ENCODE results near the gene EFTUD2. TPM values are rescaled to one million over a fixed set of nuclear protein-coding genes. Genes with fewer than 3 reads are reported as not detected.

EFTUD2 gene
- total and polyA plus RNA-seq, 2 donors (not counting 1 experiment from before 2014, with no cell fraction given), result 43.2 to 133 TPM

GRCh38 chr17:44907729-44908470, 8.7 kb upstream of the EFTUD2 start:
- Histone ChIP-seq H4K20me1 (ENCODE audit: control insufficient read depth, insufficient read depth, low read length, poor library complexity, severe bottlenecking) (no peaks in the 10 kb centered on the region), H3K4me3 (ENCODE audit: control extremely low read depth in 1 of 5, extremely low read depth in 1 of 5, insufficient read depth in 1 of 5, low read depth in 2 of 5, low read length in 4 of 5) (no peak overlapping the region), H3K4me2 (replicated peaks; ENCODE audit: low read depth, low read length, poor library complexity, severe bottlenecking) (no peak overlapping the region), H3K79me2 (ENCODE audit: control insufficient read depth, insufficient read depth, low read length) (no peaks in the 10 kb centered on the region), H3K27ac (ENCODE audit: low read length in 2 of 2) (no peak overlapping the region), H3K9me3 (ENCODE audit: control extremely low read depth in 1 of 3, control insufficient read depth in 2 of 3, insufficient read depth in 1 of 3, low read length in 2 of 3) (peaks cover 0 to 7% (median 0%) of the 10 kb centered on the region in 3 donors), H3K27me3 (replicated peaks in 1 of 4; ENCODE audit: control extremely low read depth in 1 of 4, control insufficient read depth in 3 of 4, insufficient read depth in 4 of 4, low read length in 3 of 4) (peaks cover 0 to 19% (median 9%) of the 10 kb centered on the region in 4 experiments), H3K36me3 (replicated peaks in 1 of 2; ENCODE audit: control extremely low read depth in 1 of 2, control insufficient read depth in 1 of 2, extremely low read depth in 1 of 2, insufficient read depth in 2 of 2, low read length in 1 of 2) (no peaks in the 10 kb centered on the region), H3K9ac (ENCODE audit: low read length) (no peak overlapping the region), H3K4me1 (ENCODE audit: control insufficient read depth in 2 of 2, insufficient read depth in 2 of 2, low read length in 2 of 2) (peaks cover 9 to 13% of the 10 kb centered on the region in 2 donors), H2AFZ (ENCODE audit: insufficient read depth, low read depth, low read length, poor library complexity, severe bottlenecking) (no peak overlapping the region)
- intact Hi-C loops (cut with micrococcal nuclease), result no loop called here
- H3K4me3 Mint-ChIP-seq, result no peak overlapping the region
- no peak for ATAC-seq (ENCODE audit: low read depth)
- ChIA-PET CTCF (no interaction called here), POLR2A (no interaction called here)
- WGBS (ENCODE audit: insufficient coverage), result 95% methylated on average over 7 of the region's 11 CpGs
- DNase-seq, result no peak
- H3K4me1 Mint-ChIP-seq, result peaks cover 11% of the 10 kb centered on the region
- peaks cover 33% of the 10 kb centered on the region for H3K27me3 Mint-ChIP-seq
- H3K9me3 Mint-ChIP-seq (ENCODE audit: insufficient read depth), result no peaks in the 10 kb centered on the region
- H3K27ac Mint-ChIP-seq, result no peak overlapping the region
- TF ChIP-seq EZH2 (IDR thresholded peaks at IDR 0.05; ENCODE audit: borderline replicate concordance, insufficient read depth, low read depth, low read length, poor library complexity, severe bottlenecking), result no peak
- TF ChIP-seq CTCF (IDR thresholded peaks at IDR 0.05), result no peak

Data from B cell (primary cell).